DND-41 (cell line): ENCODE results near the gene DCTPP1.

Source experiments
- CTCF ChIP-seq: IDR thresholded peaks from 2 replicates; pipeline ENCODE4 v1.5.1; 2012; ENCODE audit warnings: borderline replicate concordance, low read length, moderate library complexity, mild to moderate bottlenecking; ENCODE audit not compliant: poor library complexity, severe bottlenecking; ENCODE audit errors: extremely low read depth
- EZH2 ChIP-seq: IDR thresholded peaks from 3 replicates; pipeline ENCODE4 v1.6.1; 2012; ENCODE audit warnings: borderline replicate concordance, low read depth, mild to moderate bottlenecking, moderate library complexity, low read length, inconsistent platforms; ENCODE audit not compliant: severe bottlenecking

GRCh38 chr16:30380072-30380802, 49.6 kb downstream of the DCTPP1 start:
- TF ChIP-seq CTCF (no peak), EZH2 (no peak)
